WI38 (cell line): ENCODE results near the gene AP3D1.

Experiments used
- H3K4me3 ChIP-seq: 2 replicates; pipeline ENCODE4 v1.5.1; 2011; ENCODE audit warnings: low read depth, mild to moderate bottlenecking, control low read depth, low read length
- TF ChIP-seq, protein P1 (sequence below): IDR thresholded peaks from 2 replicates; pipeline ENCODE4 v1.5.1; 2012; ENCODE audit warnings: low read depth, mild to moderate bottlenecking, control low read depth, low read length

The AP3D1 gene

DNA sequence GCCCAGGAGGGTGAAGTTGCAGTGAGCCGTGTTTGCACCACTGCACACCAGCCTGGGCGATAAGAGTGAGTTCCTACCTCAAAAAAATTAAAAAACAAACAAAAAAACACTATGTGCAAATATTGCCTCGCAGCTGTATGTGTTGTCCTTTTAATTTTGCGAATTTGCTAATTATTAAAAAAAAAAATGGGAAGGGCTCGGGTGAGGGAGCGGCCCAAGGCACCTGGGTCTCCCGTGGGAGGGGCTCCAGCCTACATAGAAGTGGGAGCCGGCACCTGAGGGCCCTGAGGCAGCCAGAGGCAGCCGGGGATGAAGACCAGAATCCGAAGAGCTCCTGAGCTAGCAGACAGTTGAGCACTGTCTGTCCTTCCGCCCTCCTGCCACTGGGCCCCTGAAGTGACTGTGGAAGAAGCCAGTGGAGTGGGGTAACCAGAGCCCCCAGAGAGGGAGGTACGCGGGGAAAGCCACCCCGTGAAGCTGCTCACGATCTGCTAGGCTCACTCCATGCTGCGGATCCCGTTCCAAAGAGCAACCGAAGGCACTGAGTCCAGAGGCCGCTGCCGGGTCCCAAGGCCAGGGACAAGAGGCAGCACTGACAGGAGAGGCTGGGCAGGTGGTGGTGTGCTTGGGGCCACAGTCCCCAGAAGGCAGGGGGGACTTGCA is 48.2 kb downstream of the AP3D1 start:
- TF ChIP-seq, protein P1, sequence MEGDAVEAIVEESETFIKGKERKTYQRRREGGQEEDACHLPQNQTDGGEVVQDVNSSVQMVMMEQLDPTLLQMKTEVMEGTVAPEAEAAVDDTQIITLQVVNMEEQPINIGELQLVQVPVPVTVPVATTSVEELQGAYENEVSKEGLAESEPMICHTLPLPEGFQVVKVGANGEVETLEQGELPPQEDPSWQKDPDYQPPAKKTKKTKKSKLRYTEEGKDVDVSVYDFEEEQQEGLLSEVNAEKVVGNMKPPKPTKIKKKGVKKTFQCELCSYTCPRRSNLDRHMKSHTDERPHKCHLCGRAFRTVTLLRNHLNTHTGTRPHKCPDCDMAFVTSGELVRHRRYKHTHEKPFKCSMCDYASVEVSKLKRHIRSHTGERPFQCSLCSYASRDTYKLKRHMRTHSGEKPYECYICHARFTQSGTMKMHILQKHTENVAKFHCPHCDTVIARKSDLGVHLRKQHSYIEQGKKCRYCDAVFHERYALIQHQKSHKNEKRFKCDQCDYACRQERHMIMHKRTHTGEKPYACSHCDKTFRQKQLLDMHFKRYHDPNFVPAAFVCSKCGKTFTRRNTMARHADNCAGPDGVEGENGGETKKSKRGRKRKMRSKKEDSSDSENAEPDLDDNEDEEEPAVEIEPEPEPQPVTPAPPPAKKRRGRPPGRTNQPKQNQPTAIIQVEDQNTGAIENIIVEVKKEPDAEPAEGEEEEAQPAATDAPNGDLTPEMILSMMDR = no peak
- no peak overlapping the region for H3K4me3 ChIP-seq

GRCh38 chr19:2101417-2102335 is 49.7 kb downstream of the AP3D1 start:
- TF ChIP-seq, protein P1 = no peak

DNA sequence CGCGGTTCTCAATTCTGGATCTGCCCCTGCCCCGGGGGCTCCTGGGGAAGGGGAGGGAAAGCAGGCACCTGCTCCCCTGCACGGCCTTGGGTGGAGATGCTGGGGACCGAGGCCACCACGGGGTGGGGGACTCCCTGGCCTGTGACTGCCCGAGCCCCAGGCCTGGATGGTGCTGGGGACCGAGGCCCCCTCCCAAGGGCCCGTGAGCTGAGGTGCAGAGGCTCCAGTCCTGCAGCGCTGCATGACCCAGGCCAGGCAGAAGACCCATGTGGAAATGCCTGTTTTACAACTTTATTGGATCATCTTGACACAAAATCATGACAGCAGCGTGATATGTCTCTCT is 50.7 kb downstream of the AP3D1 start:
- no peak overlapping the region for H3K4me3 ChIP-seq
- TF ChIP-seq, protein P1 = no peak

More at GRCh38 chr19:2101417-2102335, 49.7 kb downstream of the AP3D1 start:
- H3K4me3 ChIP-seq = no peak overlapping the region

DNA sequence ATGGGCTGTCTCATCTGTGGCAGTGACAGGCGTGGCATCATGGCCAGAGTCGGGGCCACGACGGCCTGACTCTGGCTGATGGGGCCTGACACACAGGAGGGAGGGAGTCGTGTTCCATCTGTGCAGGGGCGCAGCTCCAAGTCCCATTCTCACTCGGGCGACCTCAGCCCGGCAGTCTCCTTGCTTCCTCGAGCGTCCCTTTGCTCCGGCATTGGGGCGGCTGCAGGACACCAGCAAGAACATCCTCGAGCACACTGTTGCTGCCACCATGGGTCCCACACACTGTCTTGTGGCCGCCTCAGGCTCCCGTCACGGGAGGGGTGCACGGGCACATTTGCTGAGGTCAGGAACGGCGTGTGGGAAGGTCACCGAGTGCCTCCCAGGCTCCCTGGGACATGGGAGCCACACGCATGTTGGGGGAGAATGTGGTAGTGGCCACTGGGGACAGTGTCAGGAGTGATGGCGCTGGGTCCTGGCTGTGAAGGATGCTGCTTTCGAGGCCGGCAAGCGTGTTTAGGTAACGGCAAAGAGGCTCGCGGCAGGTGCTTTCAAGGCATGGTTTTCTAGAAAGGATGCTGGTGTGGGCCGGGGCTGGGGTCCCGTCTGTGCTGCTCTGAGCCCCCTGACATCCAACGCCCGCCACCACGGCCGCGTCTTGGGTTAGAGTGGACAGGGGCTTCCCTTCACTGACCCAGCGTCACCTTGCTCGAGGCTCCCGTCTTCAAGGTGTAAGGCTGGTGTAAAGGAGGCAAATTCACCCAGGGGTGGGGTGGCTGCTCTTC is 51.2 kb downstream of the AP3D1 start:
- H3K4me3 ChIP-seq = no peak overlapping the region
- TF ChIP-seq, protein P1 = no peak

DNA sequence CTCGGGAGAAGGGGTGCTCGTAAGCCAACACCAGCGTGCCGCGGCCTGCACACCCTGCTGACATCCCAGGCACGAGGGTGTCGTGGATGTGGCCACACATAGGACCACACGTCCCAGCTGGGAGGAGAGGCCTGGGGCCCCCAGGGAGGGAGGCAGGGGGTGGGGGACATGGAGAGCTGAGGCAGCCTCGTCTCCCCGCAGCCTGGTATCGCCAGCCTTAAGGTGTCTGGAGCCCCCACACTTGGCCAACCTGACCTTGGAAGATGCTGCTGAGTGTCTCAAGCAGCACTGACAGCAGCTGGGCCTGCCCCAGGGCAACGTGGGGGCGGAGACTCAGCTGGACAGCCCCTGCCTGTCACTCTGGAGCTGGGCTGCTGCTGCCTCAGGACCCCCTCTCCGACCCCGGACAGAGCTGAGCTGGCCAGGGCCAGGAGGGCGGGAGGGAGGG is 52.3 kb downstream of the AP3D1 start:
- no peak overlapping the region for H3K4me3 ChIP-seq

DNA sequence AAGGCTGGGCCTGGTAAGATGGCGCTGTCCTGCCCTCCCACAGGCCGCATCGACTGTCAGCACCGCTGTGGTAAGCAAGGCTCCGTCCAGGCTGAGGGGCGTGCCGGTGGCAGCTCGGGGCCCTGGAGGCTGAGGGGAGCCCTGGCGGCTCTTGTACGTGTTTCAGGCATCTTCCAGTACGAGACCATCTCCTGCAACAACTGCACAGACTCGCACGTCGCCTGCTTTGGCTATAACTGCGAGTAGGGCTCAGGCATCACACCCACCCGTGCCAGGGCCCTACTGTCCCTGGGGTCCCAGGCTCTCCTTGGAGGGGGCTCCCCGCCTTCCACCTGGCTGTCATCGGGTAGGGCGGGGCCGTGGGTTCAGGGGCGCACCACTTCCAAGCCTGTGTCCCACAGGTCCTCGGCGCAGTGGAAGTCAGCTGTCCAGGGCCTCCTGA is 53.5 kb downstream of the AP3D1 start:
- TF ChIP-seq, protein P1 = no peak
- no peak overlapping the region for H3K4me3 ChIP-seq

More for the DNA sequence above, 52.3 kb downstream of the AP3D1 start:
- TF ChIP-seq, protein P1 = no peak
